SK-N-SH (cell line): ENCODE data around the gene RETSAT.

ENCODE experiments used
- RFX5 ChIP-seq: IDR thresholded peaks from 2 replicates; pipeline ENCODE4 v1.6.1; 2012; ENCODE audit warnings: mild to moderate bottlenecking, improper control_type of control experiment, low read length
- TF ChIP-seq, protein P1 (sequence below): IDR thresholded peaks from 2 replicates; pipeline ENCODE4 v1.4.0; 2012; ENCODE audit warnings: low read depth, borderline replicate concordance
- TF ChIP-seq, protein P2 (sequence below): fragments of 200-600 bp; sonication (generic); IDR thresholded peaks from 2 replicates; pipeline ENCODE4 v1.6.1; 2017; ENCODE audit warnings: antibody characterized with exemption, mild to moderate bottlenecking, moderate library complexity

GRCh38 chr2:85367180-85367579 lies 12.9 kb upstream of the RETSAT start:
- no peak for TF ChIP-seq RFX5
- TF ChIP-seq, protein P1, sequence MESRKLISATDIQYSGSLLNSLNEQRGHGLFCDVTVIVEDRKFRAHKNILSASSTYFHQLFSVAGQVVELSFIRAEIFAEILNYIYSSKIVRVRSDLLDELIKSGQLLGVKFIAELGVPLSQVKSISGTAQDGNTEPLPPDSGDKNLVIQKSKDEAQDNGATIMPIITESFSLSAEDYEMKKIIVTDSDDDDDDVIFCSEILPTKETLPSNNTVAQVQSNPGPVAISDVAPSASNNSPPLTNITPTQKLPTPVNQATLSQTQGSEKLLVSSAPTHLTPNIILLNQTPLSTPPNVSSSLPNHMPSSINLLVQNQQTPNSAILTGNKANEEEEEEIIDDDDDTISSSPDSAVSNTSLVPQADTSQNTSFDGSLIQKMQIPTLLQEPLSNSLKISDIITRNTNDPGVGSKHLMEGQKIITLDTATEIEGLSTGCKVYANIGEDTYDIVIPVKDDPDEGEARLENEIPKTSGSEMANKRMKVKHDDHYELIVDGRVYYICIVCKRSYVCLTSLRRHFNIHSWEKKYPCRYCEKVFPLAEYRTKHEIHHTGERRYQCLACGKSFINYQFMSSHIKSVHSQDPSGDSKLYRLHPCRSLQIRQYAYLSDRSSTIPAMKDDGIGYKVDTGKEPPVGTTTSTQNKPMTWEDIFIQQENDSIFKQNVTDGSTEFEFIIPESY: no peak
- TF ChIP-seq, protein P2, sequence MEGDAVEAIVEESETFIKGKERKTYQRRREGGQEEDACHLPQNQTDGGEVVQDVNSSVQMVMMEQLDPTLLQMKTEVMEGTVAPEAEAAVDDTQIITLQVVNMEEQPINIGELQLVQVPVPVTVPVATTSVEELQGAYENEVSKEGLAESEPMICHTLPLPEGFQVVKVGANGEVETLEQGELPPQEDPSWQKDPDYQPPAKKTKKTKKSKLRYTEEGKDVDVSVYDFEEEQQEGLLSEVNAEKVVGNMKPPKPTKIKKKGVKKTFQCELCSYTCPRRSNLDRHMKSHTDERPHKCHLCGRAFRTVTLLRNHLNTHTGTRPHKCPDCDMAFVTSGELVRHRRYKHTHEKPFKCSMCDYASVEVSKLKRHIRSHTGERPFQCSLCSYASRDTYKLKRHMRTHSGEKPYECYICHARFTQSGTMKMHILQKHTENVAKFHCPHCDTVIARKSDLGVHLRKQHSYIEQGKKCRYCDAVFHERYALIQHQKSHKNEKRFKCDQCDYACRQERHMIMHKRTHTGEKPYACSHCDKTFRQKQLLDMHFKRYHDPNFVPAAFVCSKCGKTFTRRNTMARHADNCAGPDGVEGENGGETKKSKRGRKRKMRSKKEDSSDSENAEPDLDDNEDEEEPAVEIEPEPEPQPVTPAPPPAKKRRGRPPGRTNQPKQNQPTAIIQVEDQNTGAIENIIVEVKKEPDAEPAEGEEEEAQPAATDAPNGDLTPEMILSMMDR: no peak
